CD14-positive monocyte (primary cell): ENCODE results near the gene OR5L1. TPM values are rescaled to one million over a fixed set of nuclear protein-coding genes. Genes with fewer than 3 reads are reported as not detected.

Experiments used
- DNase-seq, 3 donors: peaks; one replicate each; pipeline ENCODE4 v3.0.0-alpha.2; 2011 to 2022
- H2AFZ ChIP-seq: 2 replicates; pipeline ENCODE4 v1.6.0; 2012; ENCODE audit warnings: mild to moderate bottlenecking, low read depth, low read length, inconsistent platforms; ENCODE audit not compliant: insufficient read depth, poor library complexity, severe bottlenecking
- H3K27ac ChIP-seq, 2 donors: 1 replicate in 1 of 2; 2 replicates in 1 of 2; pipeline ENCODE4 v1.5.1; 2012 to 2013; ENCODE audit warnings: low read length in 2 of 2, control low read depth in 1 of 2, inconsistent platforms in 1 of 2, low read depth in 1 of 2, mild to moderate bottlenecking in 1 of 2
- H3K27me3 ChIP-seq, 2 donors: one replicate each; pipeline versions ENCODE4 v1.6.0 to v1.6.1; 2011 to 2013; ENCODE audit warnings: low read length in 2 of 2; ENCODE audit not compliant: control insufficient read depth in 2 of 2, insufficient read depth in 2 of 2
- H3K36me3 ChIP-seq, 2 donors: replicated peaks in 1 of 2; 1 replicate in 1 of 2; 2 replicates in 1 of 2; pipeline versions ENCODE4 v1.5.1 to v1.6.1; 2012 to 2013; ENCODE audit warnings: low read length in 2 of 2, control low read depth in 1 of 2, inconsistent platforms in 1 of 2, mild to moderate bottlenecking in 1 of 2; ENCODE audit not compliant: insufficient read depth in 2 of 2, control insufficient read depth in 1 of 2
- H3K4me1 ChIP-seq, 2 donors: 1 replicate in 1 of 2; 2 replicates in 1 of 2; pipeline versions ENCODE4 v1.5.1 to v1.6.1; 2012 to 2013; ENCODE audit warnings: low read length in 2 of 2, control low read depth in 1 of 2, inconsistent platforms in 1 of 2, mild to moderate bottlenecking in 1 of 2, moderate library complexity in 1 of 2; ENCODE audit not compliant: insufficient read depth in 2 of 2, control insufficient read depth in 1 of 2
- H3K4me2 ChIP-seq: replicated peaks from 2 replicates; pipeline ENCODE3; 2012; ENCODE audit warnings: low read length, moderate library complexity, mild to moderate bottlenecking; ENCODE audit not compliant: poor library complexity, severe bottlenecking; ENCODE audit errors: extremely low read depth
- H3K4me3 ChIP-seq, 3 experiments: fragments of 200-600 bp in 1 of 3; sonication (generic) in 1 of 3; replicated peaks in 1 of 3; 1 replicate in 2 of 3; 2 replicates in 1 of 3; pipeline ENCODE4 v1.5.1; 2011 to 2013; ENCODE audit warnings: low read length in 3 of 3, mild to moderate bottlenecking in 3 of 3, control low read depth in 2 of 3, low read depth in 2 of 3, inconsistent platforms in 1 of 3, moderate library complexity in 1 of 3
- H3K79me2 ChIP-seq: 2 replicates; pipeline ENCODE4 v1.6.0; 2012; ENCODE audit warnings: mild to moderate bottlenecking, control low read depth, inconsistent platforms, low read length, moderate library complexity; ENCODE audit not compliant: insufficient read depth
- H3K9ac ChIP-seq: 2 replicates; pipeline ENCODE4 v1.6.0; 2017; ENCODE audit warnings: low read length, mild to moderate bottlenecking; ENCODE audit not compliant: insufficient read depth, poor library complexity, severe bottlenecking
- H3K9me3 ChIP-seq, 2 donors: replicated peaks in 1 of 2; 1 replicate in 1 of 2; 2 replicates in 1 of 2; pipeline versions ENCODE4 v1.5.1 to v1.6.1; 2012 to 2013; ENCODE audit warnings: low read length in 2 of 2, control low read depth in 1 of 2; ENCODE audit not compliant: control insufficient read depth in 1 of 2, insufficient read depth in 1 of 2
- H4K20me1 ChIP-seq: 2 replicates; pipeline ENCODE4 v1.6.0; 2012; ENCODE audit warnings: mild to moderate bottlenecking, low read length, control low read depth, moderate library complexity; ENCODE audit not compliant: insufficient read depth
- H3K27ac Mint-ChIP-seq, 7 donors: one replicate each; pipeline ENCODE4 v1.8.0; 2020; ENCODE audit warnings: mild to moderate bottlenecking in 7 of 7, mixed read lengths in 7 of 7, moderate library complexity in 6 of 7, inconsistent platforms in 2 of 7
- H3K27me3 Mint-ChIP-seq, 3 donors: one replicate each; pipeline ENCODE4 v1.8.0; 2021 to 2022; ENCODE audit warnings: low read depth in 3 of 3, mild to moderate bottlenecking in 3 of 3, mixed read lengths in 3 of 3, moderate library complexity in 3 of 3, inconsistent platforms in 1 of 3
- H3K36me3 Mint-ChIP-seq, 2 donors: one replicate each; pipeline ENCODE4 v1.8.0; 2020; ENCODE audit warnings: mixed read lengths in 2 of 2, inconsistent platforms in 1 of 2, mild to moderate bottlenecking in 1 of 2
- H3K4me1 Mint-ChIP-seq: one replicate; pipeline ENCODE4 v1.8.0; 2020; ENCODE audit warnings: mild to moderate bottlenecking, mixed read lengths
- H3K4me3 Mint-ChIP-seq, 2 donors: one replicate each; pipeline ENCODE4 v1.8.0; 2020; ENCODE audit warnings: mild to moderate bottlenecking in 2 of 2, mixed read lengths in 2 of 2, moderate library complexity in 1 of 2
- H3K9me3 Mint-ChIP-seq, 7 donors: one replicate each; pipeline ENCODE4 v1.8.0; 2020 to 2022; ENCODE audit warnings: mixed read lengths in 7 of 7, mild to moderate bottlenecking in 6 of 7, moderate library complexity in 6 of 7, inconsistent platforms in 2 of 7
- WGBS: methylation state at CpG from one replicate; pipeline ENCODE4 v1.1.5; 2013; ENCODE audit warnings: missing lambda C conversion rate; ENCODE audit not compliant: insufficient coverage; 5-methylcytosine and 5-hydroxymethylcytosine counted together
- intact Hi-C, 2 donors: fragments of 100-400 bp; cut with micrococcal nuclease; formaldehyde crosslinking; loops; one replicate each; pipeline versions ENCODE4 v1.15.0 to v1.15.1; 2023
- polyA plus RNA-seq, 3 donors: library from polyadenylated mRNA; depleted of rRNA in 1 of 3; unstranded in 2 of 3; stranded (reverse) in 1 of 3; fragments of 300-500 nt in 2 of 3; fragments of >200 nt in 1 of 3; fragmentation: Illumina TruSeq in 2 of 3; gene quantifications; 1 replicate in 2 of 3; 2 replicates in 1 of 3; pipeline ENCODE4 v1.2.3, GENCODE V29; 2012 to 2021
- TF ChIP-seq, protein P1 (sequence below): fragments of 200-600 bp; IDR thresholded peaks from one replicate; pipeline ENCODE4 v1.8.0; 2022; ENCODE audit warnings: antibody characterized with exemption, mild to moderate bottlenecking

Gene OR5L1
- polyA plus RNA-seq, 3 donors = not detected

DNA sequence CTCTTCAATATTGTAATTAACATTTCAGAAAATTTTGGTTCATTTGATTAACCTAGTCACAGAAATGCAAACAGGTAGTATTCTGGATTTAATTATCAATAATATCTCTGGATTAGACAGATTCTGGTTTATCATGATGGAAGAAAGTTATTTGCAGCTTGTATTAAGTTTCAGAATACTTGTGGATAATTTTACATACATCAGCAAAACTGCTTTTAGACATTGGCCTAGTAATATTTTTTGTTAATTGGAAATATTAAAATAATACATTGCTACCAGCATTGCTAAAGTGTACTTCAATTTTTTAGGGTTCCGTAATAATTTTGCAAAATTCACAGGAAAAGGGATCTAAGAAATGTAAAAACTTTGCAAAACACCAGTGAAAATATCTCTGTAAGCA, 19.6 kb upstream of the OR5L1 start:
- TF ChIP-seq, protein P1, sequence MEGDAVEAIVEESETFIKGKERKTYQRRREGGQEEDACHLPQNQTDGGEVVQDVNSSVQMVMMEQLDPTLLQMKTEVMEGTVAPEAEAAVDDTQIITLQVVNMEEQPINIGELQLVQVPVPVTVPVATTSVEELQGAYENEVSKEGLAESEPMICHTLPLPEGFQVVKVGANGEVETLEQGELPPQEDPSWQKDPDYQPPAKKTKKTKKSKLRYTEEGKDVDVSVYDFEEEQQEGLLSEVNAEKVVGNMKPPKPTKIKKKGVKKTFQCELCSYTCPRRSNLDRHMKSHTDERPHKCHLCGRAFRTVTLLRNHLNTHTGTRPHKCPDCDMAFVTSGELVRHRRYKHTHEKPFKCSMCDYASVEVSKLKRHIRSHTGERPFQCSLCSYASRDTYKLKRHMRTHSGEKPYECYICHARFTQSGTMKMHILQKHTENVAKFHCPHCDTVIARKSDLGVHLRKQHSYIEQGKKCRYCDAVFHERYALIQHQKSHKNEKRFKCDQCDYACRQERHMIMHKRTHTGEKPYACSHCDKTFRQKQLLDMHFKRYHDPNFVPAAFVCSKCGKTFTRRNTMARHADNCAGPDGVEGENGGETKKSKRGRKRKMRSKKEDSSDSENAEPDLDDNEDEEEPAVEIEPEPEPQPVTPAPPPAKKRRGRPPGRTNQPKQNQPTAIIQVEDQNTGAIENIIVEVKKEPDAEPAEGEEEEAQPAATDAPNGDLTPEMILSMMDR = no peak
- Histone ChIP-seq H3K4me2 (no peak overlapping the region), H3K36me3 (no peaks in the 10 kb centered on the region), H3K79me2 (no peaks in the 10 kb centered on the region), H3K27me3 (no peaks in the 10 kb centered on the region), H3K27ac (no peak overlapping the region), H3K9ac (no peak overlapping the region), H2AFZ (no peak overlapping the region), H4K20me1 (no peaks in the 10 kb centered on the region), H3K4me3 (no peak overlapping the region), H3K9me3 (peaks cover 0 to 6% of the 10 kb centered on the region in 2 donors), H3K4me1 (no peaks in the 10 kb centered on the region)
- H3K4me1 Mint-ChIP-seq = no peaks in the 10 kb centered on the region
- WGBS = no CpG with 5 or more reads among the region's 1 CpG
- DNase-seq = no peak
- intact Hi-C loops = no loop called here
- H3K4me3 Mint-ChIP-seq = no peak overlapping the region
- peaks cover 0 to 10% (median 2%) of the 10 kb centered on the region in 7 donors for H3K9me3 Mint-ChIP-seq
- no peaks in the 10 kb centered on the region for H3K27me3 Mint-ChIP-seq
- H3K36me3 Mint-ChIP-seq = no peaks in the 10 kb centered on the region
- H3K27ac Mint-ChIP-seq = no peak overlapping the region

DNA sequence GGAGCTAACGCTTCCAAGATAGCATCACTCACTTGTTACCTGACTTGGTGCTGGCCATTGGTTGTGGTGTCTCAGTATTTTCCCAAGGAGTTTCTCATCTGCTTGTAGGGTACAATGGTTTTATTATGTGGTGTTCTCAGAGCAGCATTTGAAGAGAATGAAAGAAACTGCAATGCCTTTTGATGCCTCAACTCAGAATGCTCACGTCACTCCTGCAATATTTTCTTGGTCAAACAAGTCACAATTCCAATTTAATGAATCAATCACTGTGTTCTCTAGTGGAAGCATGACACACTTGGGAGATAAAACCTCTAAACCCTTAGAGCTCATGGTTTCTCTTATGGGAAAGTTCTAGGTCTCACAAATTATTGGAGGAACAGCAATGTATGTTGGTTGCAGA, 17.8 kb upstream of the OR5L1 start:
- intact Hi-C loops = no loop called here
- Histone ChIP-seq H3K79me2 (no peaks in the 10 kb centered on the region), H3K9me3 (peaks cover 0 to 3% of the 10 kb centered on the region in 2 donors), H3K4me1 (no peaks in the 10 kb centered on the region), H4K20me1 (no peaks in the 10 kb centered on the region), H3K36me3 (no peaks in the 10 kb centered on the region), H3K4me2 (no peak overlapping the region), H3K4me3 (no peak overlapping the region), H3K27me3 (no peaks in the 10 kb centered on the region), H3K27ac (no peak overlapping the region), H3K9ac (no peak overlapping the region), H2AFZ (no peak overlapping the region)
- H3K9me3 Mint-ChIP-seq = peaks cover 0 to 10% (median 2%) of the 10 kb centered on the region in 7 donors
- no peak overlapping the region for H3K4me3 Mint-ChIP-seq
- H3K36me3 Mint-ChIP-seq = no peaks in the 10 kb centered on the region
- DNase-seq = no peak
- no peak overlapping the region for H3K27ac Mint-ChIP-seq
- no peaks in the 10 kb centered on the region for H3K4me1 Mint-ChIP-seq
- WGBS = no CpG with 5 or more reads among the region's 2 CpGs
- no peaks in the 10 kb centered on the region for H3K27me3 Mint-ChIP-seq
- TF ChIP-seq, protein P1 = no peak
